ENCODE measurements around the gene USP22.

DNA sequence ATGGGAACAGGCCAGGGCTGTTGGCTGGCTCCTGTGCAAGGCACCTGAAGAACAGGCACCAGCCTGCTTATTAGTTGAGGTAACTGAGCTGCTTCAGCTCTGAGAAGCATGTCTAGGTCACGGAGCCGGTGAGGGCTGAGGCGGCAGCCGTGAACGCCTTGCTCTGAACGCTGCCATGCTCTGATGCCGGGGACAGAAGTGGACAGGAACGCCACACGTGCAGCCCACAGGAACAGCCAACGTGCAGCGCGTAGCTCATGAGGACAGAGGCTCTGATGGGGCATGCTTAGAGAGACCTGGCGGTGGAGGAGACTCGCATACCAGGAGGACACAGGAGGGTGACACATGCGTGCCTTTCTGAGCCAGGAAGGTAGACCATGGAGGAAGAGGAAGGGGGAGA lies 25.6 kb downstream of the USP22 start:
- no peak for TF ChIP-seq JUND (IDR thresholded peaks at IDR 0.05)
- TF ChIP-seq HNF4G (IDR thresholded peaks at IDR 0.05): no peak
- no peak for TF ChIP-seq RAD21 (IDR thresholded peaks at IDR 0.05)

All from liver (tissue), 2 donors.